Left renal pelvis (tissue), 4 donors: ENCODE measurements around the gene FOXJ1. TPM values are rescaled to one million over a fixed set of nuclear protein-coding genes. Genes with fewer than 3 reads are reported as not detected.

Source experiments
- DNase-seq, 4 donors: peaks; one replicate each; pipeline ENCODE4 v3.0.0-alpha.2; 2013; ENCODE audit warnings: low read depth in 4 of 4, low spot score in 3 of 4
- polyA plus RNA-seq, 4 donors: library from polyadenylated mRNA; unstranded; fragments of 120-200 nt; gene quantifications; one replicate each; pipeline ENCODE4 v1.2.1, GENCODE V29; 2013; ENCODE audit not compliant: insufficient read length in 4 of 4

FOXJ1 gene
- polyA plus RNA-seq, 4 donors, result 0.55 to 26.8 (median 17.8) TPM

GRCh38 chr17:76130473-76130872 lies 10.6 kb downstream of the FOXJ1 start:
- DNase-seq, result no peak

- DNase-seq, result no peak
Measured at GRCh38 chr17:76125922-76126321, 15.1 kb downstream of the FOXJ1 start.

GRCh38 chr17:76125391-76125675 lies 15.7 kb downstream of the FOXJ1 start:
- no peak for DNase-seq

- DNase-seq, result no peak
Measured at GRCh38 chr17:76124582-76125390, 16.3 kb downstream of the FOXJ1 start.

GRCh38 chr17:76123749-76124581 lies 17.1 kb downstream of the FOXJ1 start:
- no peak for DNase-seq

- no peak for DNase-seq
Measured at GRCh38 chr17:76123191-76123499, 17.9 kb downstream of the FOXJ1 start.

- no peak for DNase-seq
Measured at GRCh38 chr17:76122431-76123190, 18.4 kb downstream of the FOXJ1 start.

- no peak for DNase-seq
Measured at GRCh38 chr17:76121932-76122430, 19.1 kb downstream of the FOXJ1 start.

GRCh38 chr17:76120658-76121008 lies 20.4 kb downstream of the FOXJ1 start:
- no peak for DNase-seq

- no peak for DNase-seq
Measured at GRCh38 chr17:76119409-76120371, 21.4 kb downstream of the FOXJ1 start.

GRCh38 chr17:76115138-76115754 lies 25.8 kb downstream of the FOXJ1 start:
- DNase-seq, result no peak

- DNase-seq, result no peak
Measured at GRCh38 chr17:76111956-76112355, 29.1 kb downstream of the FOXJ1 start.

GRCh38 chr17:76107509-76107908 lies 33.5 kb downstream of the FOXJ1 start:
- no peak for DNase-seq

GRCh38 chr17:76106703-76107102 lies 34.3 kb downstream of the FOXJ1 start:
- no peak for DNase-seq

- no peak for DNase-seq
Measured at GRCh38 chr17:76104896-76105231, 36.2 kb downstream of the FOXJ1 start.

- DNase-seq, result no peak
Measured at GRCh38 chr17:76104140-76104895, 36.7 kb downstream of the FOXJ1 start.

- DNase-seq, result peak; percentile 87 to 92 (median 89)
Measured at GRCh38 chr17:76103274-76104139, 37.5 kb downstream of the FOXJ1 start, which contains the start of gene EXOC7. EXOC7 (minus strand) TSS chr17:76103787; CDS start chr17:76103692, 95 bp downstream.

GRCh38 chr17:76102944-76103273 lies 38.1 kb downstream of the FOXJ1 start:
- no peak for DNase-seq
